ENCODE data around the gene LPIN1.

DNA sequence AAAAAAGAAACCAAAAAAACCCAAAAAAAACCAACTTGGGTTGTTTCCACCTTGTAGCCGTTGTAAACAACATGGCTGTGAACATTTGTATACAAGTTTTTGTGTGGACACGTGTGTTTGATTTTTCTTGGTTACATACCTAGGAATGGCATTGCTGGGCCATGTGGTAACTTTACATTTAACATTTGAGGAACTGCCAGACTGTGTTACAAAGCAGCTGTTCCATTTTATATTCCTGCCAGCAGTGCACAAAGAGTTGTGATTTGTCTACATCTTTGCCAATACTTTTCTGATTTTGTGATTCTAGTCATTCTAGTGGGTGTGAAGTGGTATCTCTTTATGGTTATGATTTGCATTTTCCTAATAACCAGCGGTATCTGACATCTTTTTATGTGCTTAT, 22.5 kb downstream of the LPIN1 start:
- TF ChIP-seq CTCF (conservative IDR thresholded peaks at IDR 0.05 in 1 of 2, IDR thresholded peaks at IDR 0.05 in 1 of 2; ENCODE audit: extremely low read depth in 1 of 2, insufficient read depth in 1 of 2, low read depth in 1 of 2, low read length in 2 of 2), result no peak
- no peak for TF ChIP-seq EZH2 (IDR thresholded peaks at IDR 0.05; ENCODE audit: borderline replicate concordance, low read length)

Data from mammary epithelial cell (primary cell).